ENCODE measurements around the gene TIPRL.
"Not testable (repeated sequence)": the region's sequence is repeated elsewhere in the genome, so short reads cannot be mapped to it uniquely, and the experiment has no call there.

TIPRL gene

DNA sequence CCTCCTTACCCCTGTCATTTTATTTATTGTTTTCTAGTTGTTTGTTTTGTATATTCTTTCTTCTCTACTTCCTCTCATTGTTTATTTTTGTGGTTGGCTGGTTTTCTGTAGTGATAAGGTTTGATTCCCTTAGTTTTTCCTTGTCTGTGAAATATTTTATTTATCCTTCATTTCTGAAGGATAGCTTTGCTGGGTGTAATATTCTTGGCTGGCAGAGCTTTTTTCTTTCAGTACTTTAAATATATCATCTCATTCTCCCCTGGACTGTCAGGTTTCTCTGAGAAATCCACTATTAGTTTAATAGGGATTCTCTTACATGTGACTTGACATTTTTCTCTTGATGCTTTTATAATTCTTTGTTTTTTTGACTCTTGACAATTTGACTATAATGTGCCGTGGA is 18.8 kb upstream of the TIPRL start:
- no peak for FAIRE-seq

- FAIRE-seq: no peak
Measured at GRCh38 chr1:168161459-168161858, 17.3 kb upstream of the TIPRL start.

- FAIRE-seq: no peak
Measured at GRCh38 chr1:168163670-168164069, 15.1 kb upstream of the TIPRL start.

DNA sequence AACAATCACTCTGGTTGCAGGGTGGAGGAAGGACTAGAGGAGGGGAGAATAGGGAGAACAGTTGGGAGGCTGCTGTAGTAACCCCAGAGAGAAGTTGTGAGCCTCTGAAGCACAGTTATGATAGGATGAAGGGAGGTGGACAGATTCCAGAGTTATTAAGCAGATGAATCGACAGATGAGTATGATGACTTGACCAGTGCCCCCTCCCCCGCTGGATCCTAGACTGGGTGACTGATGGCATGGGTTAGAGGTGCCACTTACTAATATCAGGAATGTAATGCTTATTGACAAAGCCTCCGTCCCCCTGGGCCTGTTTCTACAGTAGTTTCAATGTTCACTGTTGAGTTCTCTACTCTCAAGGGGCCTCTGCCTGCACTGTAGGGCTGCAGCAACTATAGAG is 14.0 kb upstream of the TIPRL start:
- no peak for FAIRE-seq

DNA sequence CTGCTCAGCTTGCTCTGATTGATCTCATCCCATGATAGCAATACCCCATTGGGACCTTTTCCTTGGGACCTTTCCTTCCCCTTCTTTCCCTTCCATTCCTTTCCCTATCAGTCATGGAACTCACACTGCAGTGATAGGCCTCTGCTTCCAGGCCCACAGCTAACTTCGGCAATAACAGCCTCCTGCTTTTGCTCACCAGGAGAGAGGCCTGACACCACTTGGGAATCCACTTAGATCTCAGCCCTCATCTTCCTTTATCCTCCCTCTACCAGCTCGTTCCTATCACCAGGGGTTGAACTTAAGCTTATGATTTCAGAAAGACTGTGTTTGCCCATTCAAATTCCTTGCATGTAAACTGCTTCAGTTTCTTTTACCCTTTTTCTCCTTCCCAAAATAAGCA is 11.0 kb upstream of the TIPRL start:
- FAIRE-seq: no peak

GRCh38 chr1:168170564-168171508 is 7.9 kb upstream of the TIPRL start:
- no peak for FAIRE-seq

GRCh38 chr1:168172250-168172915 is 6.4 kb upstream of the TIPRL start:
- no peak for FAIRE-seq

- no peak for FAIRE-seq
Measured at GRCh38 chr1:168178227-168178637, 530 bp upstream of the TIPRL start.

GRCh38 chr1:168179438-168180147 is 831 bp downstream of the TIPRL start:
- FAIRE-seq: no peak

DNA sequence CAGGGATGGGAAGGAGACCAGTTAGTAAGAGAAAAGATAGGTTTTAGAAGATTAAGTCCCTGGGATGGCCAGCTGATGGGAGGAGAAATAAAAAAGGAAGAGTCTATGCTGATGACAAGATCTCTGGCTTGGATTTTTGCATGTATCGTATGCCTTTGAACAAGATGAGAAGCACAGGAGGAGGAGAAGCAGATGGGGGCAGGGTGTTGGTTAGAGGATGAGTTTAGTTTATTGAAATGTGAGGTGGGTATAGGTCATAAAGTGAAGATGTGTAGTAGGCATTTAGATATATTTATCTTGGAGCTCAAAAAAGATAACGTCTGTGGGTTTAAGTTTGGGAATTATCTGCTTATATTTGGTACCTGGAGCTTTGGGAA is 1.4 kb downstream of the TIPRL start:
- no peak for FAIRE-seq

DNA sequence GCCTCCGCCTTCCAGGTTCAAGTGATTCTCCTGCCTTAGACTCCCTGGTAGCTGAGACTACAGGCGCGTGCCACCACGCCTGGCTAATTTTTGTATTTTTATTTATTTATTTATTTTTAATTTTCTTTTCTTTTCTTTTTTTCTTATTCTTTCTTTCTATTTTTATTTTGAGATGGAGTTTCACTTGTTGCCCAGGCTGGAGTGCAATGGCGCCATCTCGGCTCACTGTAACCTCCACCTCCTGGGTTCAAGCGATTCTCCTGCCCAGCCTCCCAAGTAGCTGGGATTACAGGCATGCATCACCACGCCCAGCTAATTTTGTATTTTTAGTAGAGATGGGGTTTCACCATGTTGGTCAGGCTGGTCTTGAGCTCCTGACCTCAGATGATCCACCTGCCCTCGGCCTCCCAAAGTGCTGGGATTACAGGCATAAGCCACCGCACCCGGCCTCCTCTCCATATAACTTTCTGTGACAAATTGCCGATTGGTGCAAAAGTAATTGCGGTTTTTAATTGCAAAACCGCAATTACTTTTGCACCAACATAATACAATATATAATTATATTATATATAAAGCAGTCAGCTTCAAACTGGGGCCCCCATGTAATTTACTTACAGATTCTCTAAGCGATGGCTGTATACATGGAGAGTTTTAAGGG is 2.4 kb downstream of the TIPRL start:
- not testable (repeated sequence) for FAIRE-seq

DNA sequence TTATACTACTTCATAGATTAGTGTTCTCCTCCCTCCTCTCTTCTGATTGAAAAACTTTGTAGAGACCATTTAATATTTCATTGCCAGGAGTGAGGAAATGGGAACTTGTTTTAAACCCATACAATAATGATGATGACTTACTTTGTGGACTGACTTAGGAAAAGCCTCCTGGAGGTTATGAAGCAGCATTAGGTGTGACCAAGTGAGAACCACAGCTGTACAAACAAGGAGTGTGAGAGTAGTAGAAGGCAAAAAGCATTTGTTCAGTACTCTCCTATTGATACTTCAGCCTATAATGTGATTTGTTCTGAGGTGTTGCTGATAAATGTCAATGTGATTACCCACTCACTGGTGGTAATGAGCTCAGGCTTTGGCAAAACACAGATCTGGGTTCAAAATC is 8.4 kb downstream of the TIPRL start:
- no peak for FAIRE-seq

DNA sequence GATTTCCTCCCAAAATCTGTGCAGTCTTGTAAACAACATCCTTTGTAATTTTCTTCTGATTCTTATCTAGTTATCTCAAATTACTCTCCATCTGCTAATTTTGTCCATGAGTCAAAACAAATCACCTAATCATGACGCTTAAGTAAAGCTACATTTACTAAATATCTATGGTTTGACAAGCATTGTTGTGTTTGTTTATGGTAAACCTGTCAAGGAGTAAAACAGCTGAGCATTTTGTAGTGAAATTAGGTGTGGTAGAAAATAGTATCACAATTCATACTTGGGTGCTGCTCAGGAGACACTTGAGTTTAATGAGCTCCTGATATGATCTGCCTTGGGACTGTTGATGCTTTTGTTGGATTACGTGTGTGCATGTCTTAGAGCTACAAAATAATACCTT is 11.6 kb downstream of the TIPRL start:
- no peak for FAIRE-seq

DNA sequence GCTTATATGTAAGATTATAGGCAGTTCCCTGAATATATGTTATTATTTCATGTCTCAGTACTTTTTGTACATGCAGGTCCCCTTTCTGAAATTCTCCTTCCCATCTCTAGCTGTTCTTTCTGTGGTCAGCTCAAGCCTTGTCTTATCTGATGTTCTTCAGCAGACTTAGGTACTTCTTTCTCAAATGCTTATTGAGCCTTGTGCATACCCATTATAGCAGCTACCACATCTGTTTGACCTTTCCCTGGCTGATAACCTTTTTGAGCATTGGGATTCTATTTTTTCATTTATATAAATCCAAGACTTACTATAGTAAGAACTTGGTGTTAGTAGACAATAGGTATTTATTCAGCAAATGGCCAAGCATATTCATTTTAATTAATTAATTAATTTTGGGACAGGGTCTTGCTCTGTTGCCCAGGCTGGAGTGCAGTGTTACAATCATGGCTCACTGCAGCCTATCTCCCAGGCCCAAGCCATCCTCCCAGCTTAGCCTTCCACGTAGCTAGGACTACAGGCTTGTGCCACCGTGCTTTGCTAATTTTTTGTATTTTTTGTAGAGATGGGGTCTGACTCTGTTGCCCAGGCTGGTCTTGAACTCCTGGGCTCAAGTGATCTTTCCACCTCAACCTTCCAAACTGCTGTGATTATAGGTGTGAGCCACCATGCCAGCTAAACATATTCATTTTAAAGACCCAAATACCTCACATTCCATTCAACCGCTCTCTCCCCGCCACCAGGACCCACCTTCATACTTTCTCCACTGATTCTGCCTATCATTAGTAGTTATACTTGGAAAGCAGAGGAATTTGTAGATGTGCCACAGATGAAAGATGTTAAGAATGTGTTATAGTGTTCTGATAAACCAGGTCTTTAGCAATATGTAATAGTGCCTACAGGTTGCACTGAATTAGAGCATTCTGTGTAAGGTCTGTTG is 16.7 kb downstream of the TIPRL start:
- no peak for FAIRE-seq

GRCh38 chr1:168199056-168199455 is 20.3 kb downstream of the TIPRL start:
- no peak for FAIRE-seq

GRCh38 chr1:168202941-168203654 is 24.3 kb downstream of the TIPRL start:
- no peak for FAIRE-seq

GRCh38 chr1:168206111-168206510 is 27.3 kb downstream of the TIPRL start:
- no peak for FAIRE-seq

GRCh38 chr1:168207673-168208072 is 28.9 kb downstream of the TIPRL start:
- FAIRE-seq: not testable (repeated sequence)

- FAIRE-seq: no peak
Measured at GRCh38 chr1:168210312-168210711, 31.6 kb downstream of the TIPRL start.

DNA sequence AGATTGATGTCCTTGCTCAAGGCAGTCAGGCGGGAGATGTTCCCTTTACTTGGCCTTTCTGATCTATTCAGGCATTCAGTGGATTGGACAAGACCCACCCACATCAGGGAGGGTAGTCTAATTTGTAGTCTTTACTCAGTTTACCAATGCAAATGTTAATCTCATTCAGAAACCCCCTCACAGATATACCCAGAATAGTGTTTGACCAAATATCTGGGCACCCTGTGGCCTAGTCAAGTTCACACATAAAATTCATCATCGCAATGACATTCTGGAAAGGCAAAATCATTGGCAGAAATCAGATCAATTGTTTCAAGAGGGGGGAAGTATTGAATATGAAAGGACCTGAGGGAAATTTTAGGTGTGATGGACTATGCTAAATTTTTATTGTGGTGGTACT is 34.6 kb downstream of the TIPRL start:
- FAIRE-seq: no peak

DNA sequence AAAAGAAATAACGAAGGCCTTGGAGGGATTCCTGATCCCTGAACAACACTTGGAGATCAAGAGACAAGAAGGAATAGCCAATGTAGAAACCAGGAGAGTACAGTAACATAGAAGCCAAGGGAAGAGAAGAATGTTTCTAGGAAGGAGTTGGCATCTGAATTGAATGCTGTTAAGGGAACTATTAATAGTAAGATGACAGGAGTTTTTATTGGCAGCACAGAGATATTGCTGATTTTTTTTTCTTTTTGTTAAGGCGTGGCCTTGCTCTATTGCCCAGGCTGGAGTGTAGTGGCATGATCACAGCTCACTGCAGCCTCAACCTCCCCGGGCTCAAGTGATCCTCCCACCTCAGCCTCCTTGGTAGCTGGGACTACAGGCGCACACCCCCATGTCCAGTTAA is 37.4 kb downstream of the TIPRL start:
- FAIRE-seq: no peak
